Gastrocnemius medialis (tissue), 4 donors: ENCODE results near the gene COX8C. TPM values are rescaled to one million over a fixed set of nuclear protein-coding genes. Genes with fewer than 3 reads are reported as not detected.

Experiments used
- ATAC-seq, 2 donors: fragments of 150-250 bp; one replicate each; pipeline ENCODE4 v1.9.1; 2016
- DNase-seq, 2 donors: peaks; one replicate each; pipeline ENCODE4 v3.0.0-alpha.2; 2019
- H3K27ac ChIP-seq, 4 donors: fragments of 200-600 bp; sonication (generic); 1 replicate in 1 of 4; 2 replicates in 3 of 4; pipeline ENCODE4 v1.5.1; 2016 to 2018; ENCODE audit warnings: mild to moderate bottlenecking in 2 of 4, moderate library complexity in 1 of 4
- H3K27me3 ChIP-seq, 3 donors: fragments of 200-600 bp; sonication (generic) in 2 of 3; 1 replicate in 1 of 3; 2 replicates in 2 of 3; pipeline versions ENCODE4 v1.5.1 to v1.6.0; 2016 to 2019; ENCODE audit warnings: mild to moderate bottlenecking in 1 of 3, moderate library complexity in 1 of 3
- H3K36me3 ChIP-seq, 2 donors: fragments of 200-600 bp; sonication (generic) in 1 of 2; one replicate each; pipeline ENCODE4 v1.5.1; 2017 to 2018
- H3K4me1 ChIP-seq, 2 donors: fragments of 200-600 bp; sonication (generic) in 1 of 2; one replicate each; pipeline ENCODE4 v1.5.1; 2016 to 2017; ENCODE audit warnings: mild to moderate bottlenecking in 2 of 2
- H3K4me3 ChIP-seq, 4 donors: fragments of 200-600 bp; sonication (generic) in 3 of 4; 1 replicate in 1 of 4; 2 replicates in 3 of 4; pipeline ENCODE4 v1.5.1; 2016 to 2019; ENCODE audit warnings: mild to moderate bottlenecking in 2 of 4
- H3K9me3 ChIP-seq, 3 donors: fragments of 200-600 bp; sonication (generic) in 2 of 3; 1 replicate in 1 of 3; 2 replicates in 2 of 3; pipeline ENCODE4 v1.5.1; 2016 to 2019
- CTCF ChIP-seq, 5 experiments: fragments of 450-650 bp in 3 of 5; fragments of 200-600 bp in 2 of 5; sonication (generic) in 2 of 5; IDR thresholded peaks in 4 of 5; conservative IDR thresholded peaks in 1 of 5; 1 replicate in 4 of 5; 2 replicates in 1 of 5; pipeline ENCODE4 v1.5.1; 2016 to 2019; ENCODE audit warnings: antibody characterized with exemption in 5 of 5, mild to moderate bottlenecking in 3 of 5, moderate library complexity in 3 of 5
- POLR2A ChIP-seq, 2 donors: fragments of 450-650 bp; IDR thresholded peaks; one replicate each; pipeline ENCODE4 v1.6.1; 2017; ENCODE audit warnings: antibody characterized with exemption in 2 of 2, mild to moderate bottlenecking in 2 of 2, moderate library complexity in 2 of 2
- in situ Hi-C, 4 donors: fragments of 200-750 bp; cut with MboI; loops; one replicate each; pipeline versions ENCODE4 v1.15.0 to v1.8.0; 2017; ENCODE audit warnings: low sequenced_read_pairs in 4 of 4
- intact Hi-C: fragments of 100-400 bp; cut with DNase I; formaldehyde crosslinking; loops from one replicate; pipeline ENCODE4 v1.15.1; 2023; ENCODE audit warnings: low total_unique reads
- total RNA-seq, 4 donors: library from RNA; depleted of rRNA; stranded (reverse); fragments of >200 nt; gene quantifications; one replicate each; pipeline versions ENCODE4 v1.1.0 to v1.2.3, GENCODE V29; 2016

The COX8C gene
- total RNA-seq, 4 donors from 2014 or later: not detected

- TF ChIP-seq POLR2A (IDR thresholded peaks at IDR 0.05): no peak
- intact Hi-C loops: loop anchor here (5.0 to 10.0 kb wide), 4 partner anchors 378 to 1836 kb away; partner anchors contain the start of genes GOLGA5 and PPP4R4
- H3K36me3 ChIP-seq: no peaks in the 10 kb centered on the region
- in situ Hi-C loops: no loop called here
- H3K27ac ChIP-seq: peak overlapping the region in 3 of 4 donors; percentile 1 to 97 (median 91)
- no peaks in the 10 kb centered on the region for H3K9me3 ChIP-seq
- peaks cover 36 to 38% of the 10 kb centered on the region in 2 donors for H3K4me1 ChIP-seq
- DNase-seq (no peak), ATAC-seq (no peak)
- H3K27me3 ChIP-seq: no peaks in the 10 kb centered on the region
- H3K4me3 ChIP-seq: no peak overlapping the region
Measured at GRCh38 chr14:93330609-93331000, 16.4 kb upstream of the COX8C start.

- DNase-seq: no peak
- intact Hi-C loops (loop anchor here (5.0 to 10.0 kb wide), 4 partner anchors 379 to 1836 kb away; partner anchors contain the start of genes GOLGA5 and PPP4R4), in situ Hi-C loops (no loop called here)
Measured at GRCh38 chr14:93331002-93331727, 15.8 kb upstream of the COX8C start.

GRCh38 chr14:93331728-93332396 lies 15.1 kb upstream of the COX8C start:
- DNase-seq: no peak
- no peaks in the 10 kb centered on the region for H3K27me3 ChIP-seq
- peak overlapping the region; percentile 91 to 97 (median 93) for H3K27ac ChIP-seq
- H3K9me3 ChIP-seq: no peaks in the 10 kb centered on the region
- H3K4me3 ChIP-seq: peak overlapping the region; percentile 62 to 77 (median 70)
- no peaks in the 10 kb centered on the region for H3K36me3 ChIP-seq
- H3K4me1 ChIP-seq: peaks cover 36 to 38% of the 10 kb centered on the region in 2 donors
- no peak for TF ChIP-seq POLR2A (IDR thresholded peaks at IDR 0.05)
- no peak for TF ChIP-seq CTCF (IDR thresholded peaks at IDR 0.05 in 4 of 5, conservative IDR thresholded peaks at IDR 0.05 in 1 of 5)
- in situ Hi-C loops (no loop called here), intact Hi-C loops (loop anchor here (2.0 to 10.0 kb wide), 7 partner anchors 147 to 1837 kb away; partner anchors contain the start of genes GOLGA5, ITPK1, LGMN and LYSET)
- ATAC-seq: peak in 1 of 2 donors; percentile 3

More at GRCh38 chr14:93331002-93331727, 15.8 kb upstream of the COX8C start:
- H3K27ac ChIP-seq: peak overlapping the region; percentile 91 to 97 (median 93)
- H3K36me3 ChIP-seq: no peaks in the 10 kb centered on the region
- peak overlapping the region; percentile 62 to 77 (median 70) for H3K4me3 ChIP-seq
- ATAC-seq: no peak
- TF ChIP-seq POLR2A (IDR thresholded peaks at IDR 0.05): no peak
- H3K27me3 ChIP-seq: no peaks in the 10 kb centered on the region
- H3K4me1 ChIP-seq: peaks cover 36 to 38% of the 10 kb centered on the region in 2 donors
- no peaks in the 10 kb centered on the region for H3K9me3 ChIP-seq

- Histone ChIP-seq H3K4me3 (peak overlapping the region; percentile 62 to 77 (median 70)), H3K27me3 (no peaks in the 10 kb centered on the region), H3K4me1 (peaks cover 36 to 37% of the 10 kb centered on the region in 2 donors), H3K9me3 (no peaks in the 10 kb centered on the region), H3K36me3 (no peaks in the 10 kb centered on the region), H3K27ac (peak overlapping the region; percentile 91 to 97 (median 93))
- ATAC-seq (peak; percentile 71 to 76), DNase-seq (peak; percentile 10 to 33)
- intact Hi-C loops (loop anchor here (2.0 to 10.0 kb wide), 7 partner anchors 148 to 1838 kb away; partner anchors contain the start of genes GOLGA5, ITPK1, LGMN and LYSET), in situ Hi-C loops (no loop called here)
- TF ChIP-seq CTCF (IDR thresholded peaks at IDR 0.05 in 4 of 5, conservative IDR thresholded peaks at IDR 0.05 in 1 of 5) (peak in 1 of 5 experiments; percentile 7), POLR2A (IDR thresholded peaks at IDR 0.05) (no peak)
Measured at GRCh38 chr14:93332397-93332852, 14.6 kb upstream of the COX8C start.

- TF ChIP-seq POLR2A (IDR thresholded peaks at IDR 0.05) (peak; percentile 74 to 77), CTCF (IDR thresholded peaks at IDR 0.05 in 4 of 5, conservative IDR thresholded peaks at IDR 0.05 in 1 of 5) (peak in 2 of 5 experiments; percentile 24 to 25)
- Histone ChIP-seq H3K9me3 (no peaks in the 10 kb centered on the region), H3K36me3 (no peaks in the 10 kb centered on the region), H3K27me3 (no peaks in the 10 kb centered on the region), H3K27ac (peak within 1 kb of the TSS; percentile 91 to 97 (median 93)), H3K4me1 (peaks cover 31 to 36% of the 10 kb centered on the region in 2 donors), H3K4me3 (peak within 1 kb of the TSS; percentile 62 to 77 (median 70))
- DNase-seq: peak; percentile 88 to 91
- in situ Hi-C loops (no loop called here), intact Hi-C loops (loop anchor here (1.0 to 10.0 kb wide), 8 partner anchors 126 to 1838 kb away; partner anchors contain the start of genes GOLGA5, GON7, ITPK1 and LGMN)
- ATAC-seq: peak; percentile 94 to 95
Measured at GRCh38 chr14:93332853-93333630, 13.9 kb upstream of the COX8C start, which contains the start of gene BTBD7. BTBD7 (minus strand) TSS chr14:93333036; CDS start chr14:93296051, 36,985 bp downstream.
